ENCODE results near the gene STIM1.

Gene STIM1

DNA sequence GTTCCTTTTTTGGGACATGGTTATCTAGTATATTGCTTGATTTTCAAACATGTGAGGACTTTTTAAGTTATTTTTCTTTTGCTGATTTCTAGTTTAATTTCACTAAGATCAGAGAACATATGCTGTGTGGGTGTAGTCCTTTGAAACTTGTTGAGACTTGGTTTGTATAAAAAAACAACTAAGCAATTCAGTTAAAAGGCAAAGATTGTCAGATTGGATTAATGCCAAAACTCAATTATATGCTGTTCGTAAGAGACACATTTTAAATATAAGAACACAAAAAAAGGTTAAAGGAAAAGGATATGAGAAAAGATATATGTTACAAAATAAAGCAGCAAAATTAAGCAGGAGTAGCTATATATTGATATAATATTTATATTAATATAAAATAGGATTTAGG is 221.3 kb downstream of the STIM1 start:
- no peak for DNase-seq

DNA sequence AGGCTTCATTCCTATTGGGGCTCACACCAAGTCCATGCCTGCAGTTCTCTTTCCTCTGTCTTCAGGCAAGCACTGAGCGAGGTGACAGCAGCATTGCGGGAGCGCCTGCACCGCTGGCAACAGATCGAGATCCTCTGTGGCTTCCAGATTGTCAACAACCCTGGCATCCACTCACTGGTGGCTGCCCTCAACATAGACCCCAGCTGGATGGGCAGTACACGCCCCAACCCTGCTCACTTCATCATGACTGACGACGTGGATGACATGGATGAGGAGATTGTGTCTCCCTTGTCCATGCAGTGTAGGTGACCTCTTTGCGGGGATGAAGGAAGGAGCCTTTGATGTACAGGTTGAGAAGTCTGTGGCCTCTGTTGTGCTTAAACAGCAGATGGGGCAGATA is 227.7 kb downstream of the STIM1 start:
- DNase-seq: no peak

DNA sequence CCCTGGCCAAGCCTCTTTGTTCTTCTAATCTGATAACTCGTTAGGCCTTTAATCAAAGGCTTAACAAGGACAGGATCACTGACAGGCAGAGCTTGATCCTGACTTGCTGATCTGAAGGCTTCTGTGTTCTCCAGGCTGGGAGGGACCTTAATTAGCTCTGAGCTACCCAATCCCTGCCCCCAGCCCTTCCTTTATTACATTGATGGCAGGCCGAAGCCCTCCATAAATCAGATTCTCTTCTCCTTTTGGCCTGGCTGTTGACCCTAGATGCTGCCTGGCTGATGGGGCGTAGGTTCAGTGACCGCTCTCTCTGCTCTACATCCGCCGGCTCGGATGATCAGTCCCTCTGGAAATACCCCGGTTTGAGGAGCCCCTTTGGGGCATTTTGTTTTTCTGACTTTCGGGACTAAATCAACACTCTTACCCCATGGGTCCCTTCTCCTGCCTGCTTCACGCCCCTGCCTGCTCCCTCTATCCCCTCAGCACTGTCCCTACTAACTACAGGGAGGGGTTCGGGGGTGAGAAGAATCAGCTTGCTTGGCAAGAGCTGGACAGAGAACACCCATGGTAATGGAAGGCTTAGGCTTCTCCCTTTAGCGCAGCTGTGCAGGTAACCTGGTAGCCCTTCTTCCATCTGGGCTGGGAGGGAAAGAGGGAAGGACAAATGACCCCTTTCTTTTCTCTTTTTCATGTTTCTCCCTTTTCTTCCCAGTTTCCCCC is 229.1 kb downstream of the STIM1 start:
- no peak for DNase-seq

DNA sequence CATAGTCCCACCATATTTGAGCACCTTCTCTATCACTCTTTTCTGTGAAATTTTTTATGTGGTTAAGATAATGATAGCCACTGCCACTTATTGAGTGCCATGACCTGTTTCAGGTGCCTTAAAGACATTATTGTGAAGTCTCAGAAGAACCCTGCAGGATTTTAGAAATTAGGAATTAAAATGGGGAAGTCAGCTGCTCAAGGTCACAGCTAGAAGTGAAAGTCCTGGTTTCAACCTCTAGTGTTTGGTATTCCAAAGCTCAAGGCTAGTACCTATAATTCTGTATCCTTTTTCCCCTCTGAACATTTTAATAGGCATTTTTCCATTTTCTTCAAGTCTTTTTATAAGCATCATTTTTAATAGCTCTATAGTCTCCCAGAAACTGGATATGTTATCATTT is 230.1 kb downstream of the STIM1 start:
- no peak for DNase-seq

DNA sequence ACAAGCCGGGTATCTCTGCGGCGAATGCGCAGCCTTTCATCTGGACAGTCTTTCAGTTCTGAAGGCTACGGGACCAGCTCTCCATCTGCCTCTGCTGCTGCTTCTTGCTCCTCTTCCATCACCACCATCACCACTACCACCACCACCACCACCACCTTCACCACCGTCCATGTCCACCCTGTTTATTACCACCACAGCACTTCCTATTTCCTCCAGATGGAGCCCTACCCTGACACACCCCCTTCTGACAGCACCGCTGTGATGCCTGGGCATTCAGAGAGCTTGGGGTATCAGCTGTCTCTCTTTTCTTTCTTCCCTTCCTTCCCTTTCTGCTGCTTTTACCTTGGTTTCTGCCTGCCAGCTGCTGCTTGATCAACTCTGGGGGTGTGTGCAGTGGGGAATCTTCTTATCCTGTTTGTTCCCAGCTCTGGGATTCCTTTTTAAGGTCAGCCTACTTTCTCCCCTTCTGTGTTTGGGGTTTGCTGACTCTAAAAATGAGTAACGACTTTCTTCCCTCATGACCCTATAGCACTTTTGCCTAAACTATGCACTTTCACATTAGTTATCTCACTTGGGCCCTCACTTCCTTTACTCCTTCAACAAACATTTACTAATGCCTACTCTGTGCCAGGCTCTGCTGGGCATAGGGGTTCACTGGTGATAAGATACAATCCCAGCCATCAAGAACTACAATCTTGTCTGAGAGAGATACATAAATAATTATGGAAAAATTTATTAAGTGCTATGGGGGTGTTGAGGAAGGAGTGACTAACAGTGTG is 231.3 kb downstream of the STIM1 start:
- no peak for DNase-seq

DNA sequence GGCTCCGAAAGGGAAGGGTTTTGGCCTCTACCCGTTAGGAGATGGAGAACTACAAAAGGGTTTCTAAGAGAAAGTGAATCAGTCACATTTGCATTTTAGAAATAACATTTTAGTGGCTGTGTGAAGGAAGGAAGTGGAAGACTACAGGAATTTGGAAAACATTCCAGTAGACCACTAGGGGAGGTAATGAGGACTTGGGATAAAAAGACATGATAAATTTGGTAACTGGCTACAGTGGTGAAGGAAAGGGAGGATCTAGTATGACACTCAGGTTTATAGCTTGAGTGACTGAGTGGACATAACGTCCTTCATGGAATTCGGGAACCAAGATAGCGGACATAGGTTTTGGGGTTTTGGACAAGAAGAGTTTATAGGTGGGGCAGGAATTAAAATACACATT is 232.1 kb downstream of the STIM1 start:
- DNase-seq: no peak

DNA sequence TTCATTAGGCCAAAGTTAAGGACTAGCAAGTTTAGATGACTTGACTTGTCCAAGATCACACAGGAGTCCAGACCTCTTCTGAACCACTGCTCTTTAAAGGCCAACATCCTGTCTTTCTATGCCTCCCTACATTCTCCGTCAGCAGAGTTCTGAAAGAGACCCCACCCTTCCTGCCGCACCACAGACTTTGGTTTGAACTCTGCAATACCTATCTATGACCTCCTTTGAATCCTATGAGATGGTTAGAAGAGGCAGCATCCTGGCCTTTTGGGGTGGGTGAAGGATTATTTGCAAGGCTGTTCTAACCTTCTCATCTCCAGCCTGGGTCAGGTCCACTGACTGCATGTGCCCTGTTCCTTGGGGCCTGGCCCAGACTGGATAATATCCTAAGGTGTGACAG is 234.8 kb downstream of the STIM1 start:
- no peak for DNase-seq

DNA sequence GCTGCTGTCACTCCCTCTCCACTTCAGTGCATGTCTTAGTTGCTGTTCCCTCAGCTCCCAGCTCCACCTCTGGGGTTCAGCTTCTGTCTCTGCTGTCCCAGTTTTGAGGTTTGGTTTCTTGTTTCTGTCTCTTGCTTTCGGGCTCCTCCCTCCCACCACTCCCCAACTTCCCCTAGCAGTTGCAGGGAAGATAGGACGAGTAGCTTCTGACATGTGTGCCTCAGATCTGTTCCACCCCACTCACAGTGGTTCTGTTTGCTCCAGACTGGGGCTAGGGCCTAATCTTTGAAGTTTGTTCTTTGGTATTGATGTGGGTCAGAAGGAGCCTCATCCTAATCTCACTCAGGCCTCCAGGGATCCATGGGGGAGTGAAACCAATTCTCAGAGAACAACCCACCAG is 236.6 kb downstream of the STIM1 start:
- DNase-seq: no peak

DNA sequence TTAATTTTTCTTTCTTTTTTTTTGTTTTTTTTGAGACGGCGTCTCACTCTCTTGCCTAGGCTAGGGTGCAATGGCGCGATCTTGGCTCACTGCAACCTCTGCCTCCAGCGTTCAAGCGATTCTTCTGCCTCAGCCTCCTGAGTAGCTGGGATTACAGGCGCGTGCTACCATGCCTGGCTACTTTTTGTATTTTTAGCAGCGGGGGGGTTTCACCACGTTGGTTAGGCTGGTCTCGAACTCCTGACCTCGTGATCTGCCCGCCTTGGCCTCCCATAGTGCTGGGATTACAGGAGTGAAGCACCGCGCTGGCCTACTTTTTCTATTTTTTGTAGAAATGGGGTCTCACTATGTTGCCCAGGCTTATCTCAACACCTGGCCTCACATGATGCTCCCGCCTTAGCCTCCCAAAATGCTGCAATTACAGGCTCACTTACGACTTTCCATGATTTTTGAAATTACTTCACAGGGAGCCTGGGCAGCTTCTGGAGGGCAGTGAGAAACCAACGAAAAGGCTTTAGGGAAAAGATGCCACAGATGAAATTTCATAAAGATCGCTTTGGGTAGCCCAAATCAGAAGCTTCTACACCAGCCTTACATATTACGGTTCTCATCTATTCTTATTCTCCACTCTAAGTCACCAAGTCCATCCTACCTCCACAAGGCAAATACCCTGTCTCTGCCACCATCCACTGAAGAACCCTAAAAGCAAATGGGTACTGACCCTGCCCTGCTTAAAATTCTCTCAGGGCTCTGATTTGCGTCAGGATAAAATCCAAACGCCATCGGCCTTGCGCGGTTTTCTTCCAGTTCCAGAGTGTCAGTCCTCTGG is 238.3 kb downstream of the STIM1 start:
- DNase-seq: no peak

DNA sequence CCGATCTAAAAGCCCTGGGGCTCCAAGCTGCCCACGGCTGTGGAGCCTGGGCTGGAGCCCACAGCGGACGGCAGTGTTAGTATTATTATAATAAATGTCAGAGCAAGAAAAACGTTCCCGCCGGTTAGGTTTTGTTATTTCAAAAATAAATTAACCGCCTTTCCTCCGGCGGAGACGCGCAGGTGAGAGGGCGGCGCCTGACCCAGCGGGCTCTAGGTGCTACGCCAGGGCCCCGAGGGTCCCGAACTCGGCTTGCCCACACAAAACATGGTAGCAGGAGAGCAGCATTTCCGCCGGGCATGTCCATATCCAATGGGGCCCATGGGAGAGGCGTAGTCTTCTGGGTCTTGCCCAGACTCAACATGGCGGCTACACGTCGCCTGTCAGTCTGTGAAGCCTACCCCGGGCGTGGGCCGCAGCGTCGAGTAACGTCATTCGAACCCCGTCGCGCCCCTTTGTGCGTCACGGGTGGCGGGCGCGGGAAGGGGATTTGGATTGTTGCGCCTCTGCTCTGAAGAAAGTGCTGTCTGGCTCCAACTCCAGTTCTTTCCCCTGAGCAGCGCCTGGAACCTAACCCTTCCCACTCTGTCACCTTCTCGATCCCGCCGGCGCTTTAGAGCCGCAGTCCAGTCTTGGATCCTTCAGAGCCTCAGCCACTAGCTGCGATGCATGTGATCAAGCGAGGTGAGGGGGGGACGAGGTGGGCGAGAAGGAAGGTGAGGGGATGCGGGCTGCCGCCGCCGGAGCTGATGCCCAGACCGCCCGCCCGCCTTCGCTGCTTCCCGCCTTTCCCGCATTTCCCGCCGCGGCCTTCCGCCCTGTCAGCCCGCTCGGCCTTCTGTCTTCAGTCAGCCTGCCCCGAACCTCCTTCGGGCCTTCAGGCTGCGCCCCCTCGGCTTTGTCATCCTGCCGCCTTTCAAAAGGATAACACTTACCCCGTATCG is 239.2 kb downstream of the STIM1 start, which contains the start of gene RRM1:
TSS of gene RRM1 (plus strand) at position 452 of the 944 bp plus-strand sequence. CDS start at position 666, 214 bp downstream.
- DNase-seq: peak; percentile 97

DNA sequence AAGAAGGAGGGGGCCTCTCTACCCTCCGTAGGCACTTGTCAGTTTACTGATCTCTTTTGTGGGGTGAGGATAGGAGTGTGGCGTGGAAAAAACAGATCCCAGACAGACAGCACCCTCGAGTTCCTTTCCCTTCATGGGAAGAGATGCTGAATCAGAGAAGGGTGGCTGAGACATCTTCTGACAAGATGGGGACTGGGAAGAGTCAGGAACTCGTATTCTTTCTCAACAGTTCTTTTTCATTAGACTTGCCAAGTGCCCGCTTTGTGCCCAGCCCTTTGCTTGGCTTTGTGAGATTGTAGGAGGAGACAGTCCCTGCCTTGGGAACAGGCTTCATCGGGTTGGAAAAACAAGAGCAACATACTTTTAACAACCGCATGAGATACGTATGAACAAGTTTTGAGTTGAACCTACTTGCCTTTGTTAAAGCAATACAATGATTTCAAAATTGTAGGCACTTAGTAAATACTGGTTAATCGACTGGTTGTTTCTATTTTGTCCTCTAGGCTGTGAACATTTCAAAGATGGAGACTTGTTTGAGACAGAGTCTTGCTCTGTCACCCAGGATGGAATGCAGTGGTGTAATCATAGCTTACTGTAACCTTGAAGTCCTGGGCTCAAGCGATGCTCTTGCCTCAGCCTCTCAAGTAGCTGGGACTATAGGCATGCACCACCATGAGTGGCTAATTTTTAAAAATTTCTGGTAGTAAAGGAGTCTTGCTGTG is 240.2 kb downstream of the STIM1 start:
- DNase-seq: peak in 1 of 2 experiments; percentile 29

DNA sequence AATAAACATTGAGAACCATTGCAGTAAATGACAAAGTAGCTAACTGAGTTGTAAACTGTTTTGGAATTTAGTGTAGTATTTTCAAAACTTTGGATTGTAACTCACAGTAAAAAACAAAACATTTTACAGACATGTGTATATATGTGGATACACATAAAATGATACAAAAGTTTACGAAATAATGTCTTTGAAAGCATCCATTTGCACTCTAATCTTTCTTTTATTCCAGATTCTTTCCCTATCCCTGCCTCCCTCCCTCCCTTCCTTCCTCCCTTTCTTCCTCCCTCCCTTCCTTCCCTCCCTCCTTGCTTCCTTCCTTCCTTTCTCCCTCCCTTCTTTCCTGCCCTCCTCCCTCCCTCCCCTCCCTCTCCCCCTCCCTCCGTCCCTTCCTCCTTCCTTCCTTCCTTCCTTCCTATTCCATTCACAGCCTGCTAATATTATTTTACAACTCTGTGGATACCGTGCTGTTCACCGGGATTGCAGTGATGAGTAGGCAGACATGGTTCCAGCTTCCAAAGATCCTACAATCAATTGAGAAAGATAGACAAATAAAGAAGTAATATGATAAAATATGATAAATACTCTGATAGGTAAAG is 242.7 kb downstream of the STIM1 start:
- no peak for DNase-seq

DNA sequence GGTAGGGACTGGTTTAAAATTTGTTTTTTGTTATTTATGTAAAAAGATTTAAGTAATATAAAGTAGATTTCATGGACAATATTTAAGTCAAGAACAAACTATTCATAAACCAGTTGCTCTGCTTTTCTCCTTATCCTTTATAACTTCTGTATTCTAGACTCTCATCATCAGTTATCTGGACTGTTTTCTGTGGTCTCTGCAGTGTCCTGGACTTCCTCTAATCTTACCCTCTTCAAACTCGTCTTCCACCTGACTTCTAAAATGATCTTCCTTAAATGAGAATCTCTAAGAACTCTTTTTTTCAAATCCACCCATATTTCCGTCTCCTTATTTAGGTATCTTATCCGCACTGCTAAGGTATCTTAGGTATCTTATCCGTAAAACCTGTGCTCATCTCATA is 247.2 kb downstream of the STIM1 start:
- no peak for DNase-seq

DNA sequence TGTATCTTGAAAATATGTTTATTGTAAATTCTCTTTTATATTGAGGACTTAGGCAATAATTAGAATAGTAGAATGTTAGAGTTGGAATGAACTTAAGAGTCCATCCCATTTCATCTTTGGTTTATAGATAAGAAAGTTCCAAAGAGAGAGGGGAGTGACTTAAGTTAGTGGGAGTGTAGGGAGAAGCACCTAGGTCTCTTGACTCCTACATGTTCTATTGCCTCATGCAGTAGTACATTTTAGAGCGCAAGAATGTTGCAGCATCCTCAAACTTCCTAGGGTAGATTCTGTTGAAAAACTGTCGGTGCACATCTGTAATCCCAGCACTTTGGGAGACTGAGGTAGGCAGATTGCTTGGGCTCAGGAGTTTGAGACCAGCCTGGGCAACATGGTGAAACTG is 247.8 kb downstream of the STIM1 start:
- no peak for DNase-seq

DNA sequence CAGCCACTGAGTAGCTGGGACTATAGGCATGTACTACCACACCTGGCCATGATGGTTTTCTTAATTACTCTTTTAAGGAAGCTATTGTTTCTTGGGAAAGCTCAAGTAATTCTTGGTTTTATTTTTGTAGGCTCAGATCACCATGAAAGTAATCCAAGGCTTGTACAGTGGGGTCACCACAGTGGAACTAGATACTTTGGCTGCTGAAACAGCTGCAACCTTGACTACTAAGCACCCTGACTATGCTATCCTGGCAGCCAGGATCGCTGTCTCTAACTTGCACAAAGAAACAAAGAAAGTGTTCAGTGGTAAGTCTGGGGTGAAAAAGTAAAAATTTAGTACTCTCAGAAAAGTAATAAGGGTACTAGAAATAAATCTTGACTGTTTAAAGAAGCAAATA is 250.5 kb downstream of the STIM1 start:
- no peak for DNase-seq

DNA sequence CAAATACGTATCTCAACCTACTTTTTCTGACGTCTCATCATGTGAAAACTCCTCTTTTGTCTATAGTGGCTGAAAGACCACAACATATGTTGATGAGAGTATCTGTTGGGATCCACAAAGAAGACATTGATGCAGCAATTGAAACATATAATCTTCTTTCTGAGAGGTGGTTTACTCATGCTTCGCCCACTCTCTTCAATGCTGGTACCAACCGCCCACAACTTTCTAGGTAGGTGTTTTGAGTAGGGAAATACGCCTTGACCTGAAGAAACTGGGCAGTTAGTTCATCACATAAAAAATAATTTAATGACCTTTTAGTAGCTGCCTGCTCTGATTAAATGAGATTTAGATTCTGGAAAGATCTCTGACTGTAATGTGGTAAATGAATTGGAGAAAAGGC is 256.4 kb downstream of the STIM1 start:
- no peak for DNase-seq

DNA sequence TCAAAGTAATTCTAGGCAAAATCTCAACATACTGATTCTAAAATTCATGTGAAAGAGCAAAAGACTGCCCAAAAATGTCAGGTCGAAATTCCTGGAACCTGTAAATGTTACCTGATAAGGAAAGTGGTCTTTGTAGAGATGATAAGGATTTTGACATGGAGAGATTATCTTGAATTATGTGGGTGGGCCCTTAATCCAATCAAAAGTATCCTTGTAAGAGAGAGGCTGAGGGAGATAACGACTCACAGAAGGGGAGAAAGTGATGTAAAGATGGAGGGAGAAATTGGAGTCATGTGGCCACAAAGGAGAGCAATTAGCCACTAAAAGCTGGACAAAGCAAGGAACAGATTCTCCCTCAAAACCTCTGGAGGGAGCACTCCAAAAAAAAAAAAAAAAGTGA is 259.7 kb downstream of the STIM1 start:
- DNase-seq: no peak

DNA sequence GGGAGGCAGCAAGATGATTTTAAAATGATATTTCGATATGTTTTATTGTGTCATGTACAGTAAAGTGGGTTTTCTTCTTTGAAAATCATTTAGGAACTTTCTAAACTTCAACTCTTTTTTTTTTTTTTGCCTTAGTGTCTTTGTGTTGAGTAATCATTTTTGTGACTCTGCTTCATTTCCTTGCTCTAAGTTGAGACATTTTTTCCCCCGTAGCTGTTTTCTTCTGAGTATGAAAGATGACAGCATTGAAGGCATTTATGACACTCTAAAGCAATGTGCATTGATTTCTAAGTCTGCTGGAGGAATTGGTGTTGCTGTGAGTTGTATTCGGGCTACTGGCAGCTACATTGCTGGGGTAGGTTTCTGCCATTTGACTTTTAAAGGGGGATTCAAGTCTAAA is 262.6 kb downstream of the STIM1 start:
- no peak for DNase-seq

DNA sequence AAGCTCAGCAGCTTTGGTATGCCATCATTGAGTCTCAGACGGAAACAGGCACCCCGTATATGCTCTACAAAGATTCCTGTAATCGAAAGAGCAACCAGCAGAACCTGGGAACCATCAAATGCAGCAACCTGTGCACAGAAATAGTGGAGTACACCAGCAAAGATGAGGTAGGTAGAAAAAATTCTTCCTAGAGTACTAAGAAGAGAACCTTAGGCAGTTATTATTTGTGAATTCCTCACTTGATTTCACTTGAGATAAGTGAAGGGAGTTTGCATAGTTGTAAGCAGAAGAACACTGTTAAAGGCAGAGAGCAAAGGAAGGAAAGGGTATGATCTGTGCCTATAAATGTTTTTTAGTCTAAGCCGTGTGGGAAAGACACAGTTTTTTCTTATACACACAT is 267.8 kb downstream of the STIM1 start:
- DNase-seq: no peak

DNA sequence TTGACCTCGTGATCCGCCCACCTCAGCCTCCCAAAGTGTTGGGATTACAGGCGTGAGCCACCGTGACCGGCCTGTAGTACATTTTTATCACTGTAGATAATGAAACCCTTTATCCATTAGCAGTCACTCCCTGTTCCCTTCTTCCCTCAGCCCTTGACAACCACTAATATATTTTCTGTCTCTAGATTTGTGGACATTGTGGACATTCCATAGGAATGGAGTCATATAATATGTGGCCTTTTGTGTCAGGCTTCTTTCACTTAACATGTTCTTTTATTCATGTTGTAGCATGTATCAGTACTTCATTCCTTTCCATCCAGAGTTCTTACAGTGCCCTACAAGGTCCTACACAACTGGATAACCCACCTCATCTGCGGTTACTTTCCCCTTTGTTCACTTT is 269.7 kb downstream of the STIM1 start:
- DNase-seq: no peak

DNA sequence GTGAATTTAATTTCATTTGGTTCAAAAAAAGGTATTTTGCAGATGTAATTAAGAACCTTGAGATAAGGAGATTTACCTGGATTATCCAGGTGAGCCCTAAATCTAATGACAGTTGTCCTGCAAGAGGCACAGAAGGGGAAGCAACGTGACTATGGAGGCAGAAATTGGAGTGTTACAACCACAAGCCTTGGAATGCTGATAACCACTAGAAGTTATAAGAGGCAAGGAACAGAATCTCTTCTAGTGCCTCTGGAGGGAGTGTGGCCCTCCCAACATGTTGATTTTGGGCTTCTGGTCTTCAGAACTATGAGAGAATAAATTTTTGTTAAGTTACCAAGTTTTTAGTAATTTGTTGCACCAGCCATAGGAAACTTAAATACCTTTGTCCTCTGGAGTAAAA is 271.9 kb downstream of the STIM1 start:
- no peak for DNase-seq
